GM18499 (cell line): ENCODE data around the gene CADM1.

Experiments used
- ATAC-seq: cut with Tn5 transposase; IDR thresholded peaks from one replicate; pipeline ENCODE4 v1.9.1; 2021; ENCODE audit warnings: moderate number of reproducible peaks; ENCODE audit not compliant: insufficient read depth, unreplicated experiment

CADM1 gene

DNA sequence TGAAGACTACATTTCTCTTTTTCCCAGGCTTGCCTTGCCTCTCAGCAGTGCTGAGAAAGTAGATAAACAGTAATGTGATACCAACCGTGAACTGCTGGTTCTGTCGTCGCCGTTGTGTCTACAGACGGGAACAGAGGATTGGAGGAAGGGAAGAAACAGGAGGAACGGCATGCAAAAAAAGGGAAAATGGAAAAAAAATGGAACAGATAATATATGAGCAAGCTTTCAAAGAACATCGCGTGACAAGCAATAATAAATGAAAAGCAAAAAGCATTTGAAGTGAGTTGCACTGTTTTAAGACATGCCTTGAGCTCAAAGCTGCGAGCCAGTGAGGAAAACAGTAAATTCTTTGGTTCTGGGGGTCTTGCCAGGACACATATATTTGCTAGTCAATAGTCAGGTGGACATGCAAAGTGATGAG is 305.9 kb downstream of the CADM1 start:
- ATAC-seq, result no peak

DNA sequence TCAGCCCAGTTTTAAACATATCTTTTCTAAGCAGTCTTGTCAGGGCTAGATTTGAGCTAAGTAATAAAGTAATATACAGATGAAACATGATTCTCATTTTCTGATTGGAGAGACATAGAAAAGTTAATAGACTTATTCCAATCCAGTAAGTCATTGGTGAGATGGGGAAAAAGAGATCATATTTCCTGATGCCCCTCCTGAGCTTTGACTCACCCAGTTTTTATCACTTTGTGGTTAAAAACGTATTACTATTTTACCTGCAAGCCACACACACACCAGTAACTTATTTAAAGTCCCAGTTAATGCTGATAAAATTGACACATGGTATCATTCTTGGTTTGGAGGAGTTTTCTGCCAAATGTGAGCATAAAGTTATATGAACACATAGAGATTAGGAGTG is 306.8 kb downstream of the CADM1 start:
- ATAC-seq, result no peak

- no peak for ATAC-seq
These were observed 307.2 kb downstream of the CADM1 start for GRCh38 chr11:115197031-115197430.

GRCh38 chr11:115194802-115195110 is 309.5 kb downstream of the CADM1 start:
- no peak for ATAC-seq

GRCh38 chr11:115193914-115194801 is 310.1 kb downstream of the CADM1 start:
- no peak for ATAC-seq

GRCh38 chr11:115191761-115192160 is 312.5 kb downstream of the CADM1 start:
- no peak for ATAC-seq

GRCh38 chr11:115190196-115190595 is 314.0 kb downstream of the CADM1 start:
- ATAC-seq, result no peak

DNA sequence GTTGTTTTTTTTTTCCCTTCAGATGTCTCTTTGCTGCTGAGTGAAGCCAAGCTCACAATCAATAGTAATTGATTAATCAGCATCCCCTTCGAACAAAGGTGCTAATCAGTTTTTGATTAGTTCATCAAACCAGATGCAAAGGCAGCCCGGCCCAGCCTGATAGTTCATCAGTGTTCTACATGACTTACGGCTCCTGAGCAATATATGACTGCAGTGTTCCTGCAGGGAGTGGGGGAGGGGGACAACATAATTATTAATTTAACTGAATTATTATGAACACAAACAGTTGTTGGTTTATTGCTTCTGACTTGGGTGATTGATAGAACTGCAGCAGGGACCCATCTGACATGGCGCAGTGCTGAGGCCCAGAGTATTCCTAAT is 315.3 kb downstream of the CADM1 start:
- no peak for ATAC-seq

- no peak for ATAC-seq
These were observed 315.9 kb downstream of the CADM1 start for GRCh38 chr11:115188188-115188897.

GRCh38 chr11:115185931-115186330 is 318.3 kb downstream of the CADM1 start:
- ATAC-seq, result no peak

GRCh38 chr11:115185507-115185906 is 318.7 kb downstream of the CADM1 start:
- ATAC-seq, result no peak

- ATAC-seq, result no peak
These were observed 319.3 kb downstream of the CADM1 start for GRCh38 chr11:115184901-115185300.

DNA sequence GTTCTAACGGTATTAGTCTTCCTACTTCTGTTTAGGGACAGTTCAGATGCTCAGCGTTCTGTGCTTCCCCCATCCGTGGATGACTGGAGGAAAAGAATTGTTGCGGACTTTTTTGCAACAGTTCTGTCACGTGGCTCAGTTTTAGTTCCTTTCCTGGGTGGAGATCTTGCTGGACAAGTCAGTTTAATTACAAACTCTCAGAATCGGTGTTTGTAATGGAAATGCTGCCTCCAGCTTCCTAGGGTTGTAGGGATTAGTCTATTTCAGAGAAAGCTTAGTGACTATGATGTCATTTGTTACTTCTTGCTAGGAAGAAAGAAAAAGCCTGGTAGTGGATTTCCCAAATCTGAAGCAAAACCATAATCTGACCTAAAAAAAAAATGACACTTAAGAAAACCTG is 320.4 kb downstream of the CADM1 start:
- ATAC-seq, result no peak

GRCh38 chr11:115183136-115183535 is 321.1 kb downstream of the CADM1 start:
- no peak for ATAC-seq

- no peak for ATAC-seq
These were observed 321.8 kb downstream of the CADM1 start for GRCh38 chr11:115182282-115182955.

DNA sequence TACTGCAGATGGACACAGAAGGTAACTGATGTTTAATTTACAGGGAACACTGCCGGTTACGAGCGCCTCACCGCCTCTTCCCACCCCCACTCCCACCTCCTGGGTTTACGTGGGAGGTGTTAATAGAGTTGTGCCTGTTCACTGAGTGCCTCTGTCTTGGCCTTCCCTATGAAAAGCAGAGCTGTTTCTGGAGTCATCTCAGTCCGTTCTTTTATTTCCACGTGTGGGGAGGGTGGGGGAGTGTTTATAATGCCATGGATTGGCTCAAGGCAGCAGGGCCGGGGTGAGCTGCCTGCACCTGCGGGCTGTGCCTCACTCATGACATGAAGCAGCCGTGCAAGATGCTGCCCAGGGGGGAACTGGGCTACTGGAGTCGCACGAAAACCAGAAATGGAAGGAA is 322.7 kb downstream of the CADM1 start:
- no peak for ATAC-seq

GRCh38 chr11:115180272-115180671 is 323.9 kb downstream of the CADM1 start:
- ATAC-seq, result no peak

GRCh38 chr11:115179636-115180035 is 324.6 kb downstream of the CADM1 start:
- no peak for ATAC-seq

DNA sequence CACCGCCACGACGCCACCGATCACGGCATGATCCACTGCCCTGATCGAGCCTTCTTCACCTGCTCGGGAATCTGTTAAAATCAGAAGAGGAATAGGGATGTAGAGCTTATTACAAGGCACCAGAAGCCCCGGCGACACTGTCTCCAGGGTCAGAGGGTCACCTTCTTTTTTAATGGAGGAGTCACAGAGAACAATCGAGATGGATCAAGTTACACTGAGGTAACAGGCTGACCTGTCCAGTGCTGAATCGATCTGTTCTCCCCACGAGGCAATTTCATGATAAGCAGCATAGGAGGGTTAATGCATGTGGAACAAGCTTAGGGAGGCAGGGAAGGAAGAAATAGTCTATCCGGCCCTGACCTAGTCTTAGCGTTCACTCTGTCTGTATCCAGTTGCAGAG is 325.5 kb downstream of the CADM1 start:
- ATAC-seq, result no peak

GRCh38 chr11:115173136-115173535 is 331.1 kb downstream of the CADM1 start:
- ATAC-seq, result no peak

DNA sequence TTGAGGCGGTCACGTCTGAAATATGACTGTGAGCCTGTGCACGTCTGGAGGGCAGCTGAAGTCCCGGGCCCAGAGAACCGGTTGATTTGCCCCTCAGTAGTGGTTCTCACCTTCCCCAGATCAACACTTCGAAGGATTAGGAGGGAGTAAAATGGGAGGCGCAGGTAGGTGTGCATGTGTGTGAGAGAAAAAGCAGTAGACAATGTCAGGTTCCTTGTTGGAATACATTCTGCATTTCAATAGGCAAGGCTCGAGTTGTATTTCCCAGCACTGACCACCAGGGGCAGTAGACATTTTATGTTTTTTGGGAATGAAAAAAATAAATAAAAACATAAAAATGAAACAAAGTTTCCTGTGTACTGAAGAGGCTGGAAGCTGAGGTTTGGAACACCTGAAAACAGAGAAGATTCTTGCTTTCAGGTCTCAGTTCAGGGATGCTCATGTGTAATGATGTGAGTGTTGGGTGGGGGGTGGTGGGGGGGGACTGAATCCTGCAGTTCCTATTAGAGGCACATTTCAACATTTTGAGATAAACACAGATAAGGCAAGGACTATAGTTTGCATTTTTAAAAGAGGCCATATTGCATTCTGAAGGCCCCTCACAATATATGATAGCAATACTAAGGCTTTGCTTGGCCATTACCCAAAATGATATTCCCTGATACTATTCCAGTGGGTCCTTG is 333.9 kb downstream of the CADM1 start:
- ATAC-seq, result no peak
